Stimulated activated CD4-positive, alpha-beta T cell treated with anti-CD3 and anti-CD28 coated beads, Interleukin-1b, Interleukin-23, amount 100 ng/mL, for 1 hour (primary cell): ENCODE data around the gene PDE4D.

Experiments used
- DNase-seq, 2 donors: peaks; one replicate each; pipeline ENCODE4 v3.0.0-alpha.2; 2020; ENCODE audit warnings: low read depth in 2 of 2

PDE4D gene

GRCh38 chr5:58933891-58934628, 959.5 kb downstream of the PDE4D start:
- DNase-seq: peak in 1 of 2 donors; percentile 3

GRCh38 chr5:58932057-58932612, 961.4 kb downstream of the PDE4D start:
- DNase-seq: no peak

- DNase-seq: no peak
Measured at GRCh38 chr5:58930520-58930919, 963.0 kb downstream of the PDE4D start.

- no peak for DNase-seq
Measured at GRCh38 chr5:58929726-58930125, 963.8 kb downstream of the PDE4D start.

GRCh38 chr5:58927938-58928337, 965.6 kb downstream of the PDE4D start:
- DNase-seq: no peak

- DNase-seq: no peak
Measured at GRCh38 chr5:58927181-58927580, 966.3 kb downstream of the PDE4D start.

GRCh38 chr5:58926541-58926935, 967.0 kb downstream of the PDE4D start:
- DNase-seq: no peak

GRCh38 chr5:58925627-58926540, 967.6 kb downstream of the PDE4D start:
- DNase-seq: no peak

- DNase-seq: no peak
Measured at GRCh38 chr5:58924306-58924705, 969.2 kb downstream of the PDE4D start.

- no peak for DNase-seq
Measured at GRCh38 chr5:58923355-58923754, 970.2 kb downstream of the PDE4D start.

- DNase-seq: no peak
Measured at GRCh38 chr5:58922461-58923171, 970.9 kb downstream of the PDE4D start.

- DNase-seq: no peak
Measured at GRCh38 chr5:58921159-58921558, 972.4 kb downstream of the PDE4D start.

- DNase-seq: no peak
Measured at GRCh38 chr5:58919833-58920232, 973.7 kb downstream of the PDE4D start.
